ENCODE results near the gene DRC3.

- TF ChIP-seq TARDBP (IDR thresholded peaks at IDR 0.05) (no peak), PKNOX1 (IDR thresholded peaks at IDR 0.05) (no peak), ELF4 (IDR thresholded peaks at IDR 0.05) (no peak), LEF1 (IDR thresholded peaks at IDR 0.05; ENCODE audit: borderline replicate concordance) (no peak), FOXK2 (IDR thresholded peaks at IDR 0.05) (no peak), FOXM1 (IDR thresholded peaks at IDR 0.05; ENCODE audit: borderline replicate concordance) (no peak), SP1 (IDR thresholded peaks at IDR 0.05) (no peak), FOXA1 (IDR thresholded peaks at IDR 0.05) (no peak), BHLHE40 (IDR thresholded peaks at IDR 0.05; ENCODE audit: borderline replicate concordance) (no peak), SUZ12 (IDR thresholded peaks at IDR 0.05) (no peak), NFRKB (IDR thresholded peaks at IDR 0.05) (no peak), ZNF384 (IDR thresholded peaks at IDR 0.05) (no peak)
These were observed 46.6 kb upstream of the DRC3 start for GRCh38 chr17:17926036-17926435.

All from HEK293T (cell line).